Epidermal melanocyte (primary cell): Measurements from ENCODE around the gene AGPAT3.
"Not testable (repeated sequence)": the region's sequence is repeated elsewhere in the genome, so short reads cannot be mapped to it uniquely, and the experiment has no call there.

Experiments used
- DNase-seq: peaks from one replicate; pipeline ENCODE4 v3.0.0; 2011; ENCODE audit warnings: low spot score; ENCODE audit not compliant: insufficient read length

The AGPAT3 gene

GRCh38 chr21:43864962-43865539 is at the start of gene AGPAT3:
Gene AGPAT3, plus strand, starts transcription at chr21:43865223. Its CDS starts 94,459 bp downstream, at chr21:43959682.
- DNase-seq = no peak

DNA sequence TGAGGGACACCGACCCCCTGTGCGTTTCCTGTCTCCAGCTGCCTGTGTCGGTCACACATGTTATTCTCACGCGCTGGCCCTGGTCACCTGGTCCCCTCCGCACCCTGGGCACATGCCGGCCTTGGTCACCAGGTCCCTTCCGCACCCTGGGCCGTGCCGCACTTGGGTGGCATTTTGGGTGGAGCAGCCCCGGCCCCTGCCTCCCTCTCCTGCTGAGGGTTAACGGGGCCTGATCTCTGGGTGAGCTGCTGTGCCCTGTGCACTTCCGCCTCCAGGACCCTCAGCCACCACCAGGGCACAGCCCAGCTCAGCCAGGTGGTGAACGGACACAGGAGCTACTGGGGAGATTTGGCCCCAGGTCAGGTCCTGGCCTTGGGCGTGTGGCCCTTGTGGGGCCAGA is 49.0 kb upstream of the AGPAT3 start:
- no peak for DNase-seq

DNA sequence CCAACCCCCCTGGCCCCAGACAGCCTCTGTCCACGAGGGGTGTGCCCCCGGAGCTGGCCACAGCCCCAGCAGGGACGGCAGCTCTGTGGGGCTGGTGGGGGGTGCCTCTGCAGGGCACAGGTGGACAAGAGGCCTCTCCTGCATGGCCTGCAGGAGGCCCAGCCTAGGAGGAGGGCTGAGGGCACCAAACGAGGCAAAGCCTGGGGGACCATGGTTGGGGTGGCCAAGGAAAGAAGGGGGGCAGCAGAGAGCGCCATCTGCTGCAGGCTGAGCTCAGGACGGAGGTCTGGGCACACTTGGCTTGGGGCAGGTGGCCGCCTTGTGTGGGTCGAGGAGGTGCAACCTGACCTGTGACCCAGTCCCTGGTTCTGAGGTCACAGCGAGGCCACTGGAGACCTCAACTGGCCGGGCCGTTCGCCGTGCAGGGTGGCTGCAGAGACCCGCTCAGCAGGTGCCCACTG is 48.4 kb upstream of the AGPAT3 start:
- DNase-seq = no peak

GRCh38 chr21:43817157-43818086 is 47.6 kb upstream of the AGPAT3 start:
- no peak for DNase-seq

- no peak for DNase-seq
Observed at GRCh38 chr21:43818685-43819084, 46.3 kb upstream of the AGPAT3 start.

- DNase-seq = no peak
Observed at GRCh38 chr21:43819511-43820405, 45.3 kb upstream of the AGPAT3 start.

- DNase-seq = no peak
Observed at GRCh38 chr21:43820466-43820865, 44.6 kb upstream of the AGPAT3 start.

DNA sequence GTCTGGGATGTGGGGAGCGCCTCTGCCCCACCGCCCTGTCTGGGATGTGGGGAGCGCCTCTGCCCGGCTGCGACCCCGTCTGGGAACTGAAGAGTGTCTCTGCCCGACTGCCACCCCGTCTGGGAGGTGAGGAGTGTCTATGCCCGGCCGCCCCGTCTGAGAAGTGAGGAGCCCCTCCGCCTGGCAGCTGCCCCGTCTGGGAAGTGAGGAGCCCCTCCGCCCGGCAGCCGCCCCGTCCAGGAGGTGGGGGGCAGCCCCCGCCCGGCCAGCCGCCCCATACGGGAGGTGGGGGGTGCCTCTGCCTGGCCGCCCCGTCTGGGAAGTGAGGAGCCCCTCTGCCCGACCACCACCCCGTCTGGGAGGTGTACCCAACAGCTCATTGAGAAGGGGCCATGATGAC is 42.9 kb upstream of the AGPAT3 start:
- not testable (repeated sequence) for DNase-seq

GRCh38 chr21:43822741-43823140 is 42.3 kb upstream of the AGPAT3 start:
- DNase-seq = not testable (repeated sequence)

DNA sequence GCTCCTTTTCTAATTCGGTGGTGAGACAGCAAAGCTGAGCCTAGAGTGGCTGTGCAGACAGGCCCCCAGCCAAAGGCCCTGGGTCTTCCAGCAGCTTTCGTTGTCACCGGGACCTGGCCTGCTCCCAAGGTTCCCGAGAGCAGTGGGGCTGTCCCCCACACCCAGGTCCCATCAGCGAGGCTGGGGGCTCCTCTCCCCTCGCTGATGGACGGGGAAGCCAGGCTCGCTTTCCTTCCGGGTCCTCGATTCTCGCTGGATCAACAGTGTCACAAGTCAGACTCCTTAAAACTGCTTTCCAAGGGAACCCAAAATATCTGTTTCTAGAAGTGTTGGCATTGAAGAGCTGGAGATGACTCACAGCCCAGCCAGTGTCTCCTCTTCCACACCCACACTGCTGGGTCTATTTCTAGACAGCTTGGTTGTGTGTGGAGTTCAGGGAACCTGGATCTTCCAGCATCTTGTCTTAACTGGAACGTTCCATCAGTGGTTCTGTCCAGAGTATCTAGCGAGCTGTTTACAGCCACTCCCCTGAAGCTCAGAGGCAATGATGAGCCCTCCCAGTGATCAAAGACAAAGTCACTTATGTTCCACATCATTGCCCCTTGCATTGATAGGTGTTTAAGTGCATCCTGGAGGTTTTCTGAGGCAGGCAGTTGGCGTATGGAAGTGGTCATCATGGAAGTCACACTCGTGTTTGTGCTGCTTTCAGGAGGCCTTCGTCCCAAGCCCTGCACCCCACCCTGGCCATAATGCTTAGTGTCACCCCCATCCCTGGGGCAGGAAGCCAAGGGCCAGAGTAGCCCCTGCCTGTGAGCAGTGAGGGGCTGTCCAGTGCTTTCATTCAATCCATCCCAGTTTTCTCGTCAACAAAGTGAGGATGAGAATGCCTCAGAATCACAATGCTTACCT is 40.4 kb upstream of the AGPAT3 start:
- DNase-seq = no peak

DNA sequence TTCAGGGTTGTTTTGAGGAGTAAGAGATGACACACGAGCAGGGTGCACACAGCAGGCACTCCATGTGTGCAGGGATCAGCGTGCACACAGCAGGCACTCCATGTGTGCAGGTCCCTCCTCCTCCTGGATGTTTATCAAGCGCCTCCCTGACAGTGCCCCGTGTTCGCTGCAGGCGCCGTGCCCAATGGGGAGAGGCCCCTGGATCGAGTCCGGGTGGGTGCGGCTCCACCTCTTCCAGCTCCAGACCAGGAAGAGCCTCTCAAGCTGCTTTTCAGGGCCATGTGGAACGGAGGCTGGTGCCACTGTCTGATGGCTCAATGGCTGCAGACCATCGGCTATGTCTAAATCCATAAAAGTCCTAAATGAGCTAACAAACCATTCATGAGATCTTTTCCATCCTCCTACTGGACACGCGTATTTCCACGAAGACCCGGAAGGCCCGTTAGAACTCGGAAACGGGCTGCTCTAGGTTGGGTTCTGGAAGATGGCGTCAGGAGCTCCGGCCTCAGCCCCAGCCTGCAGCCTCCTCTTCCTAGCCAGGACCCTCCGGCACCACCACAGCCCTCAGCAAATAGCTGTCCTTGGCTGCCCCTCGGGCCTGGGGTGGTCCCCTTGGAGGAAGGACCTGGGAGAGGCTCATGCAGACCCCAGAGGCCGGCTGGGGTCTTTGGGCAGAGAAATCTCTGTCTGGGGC is 39.6 kb upstream of the AGPAT3 start:
- DNase-seq = no peak

GRCh38 chr21:43825936-43826622 is 38.9 kb upstream of the AGPAT3 start:
- DNase-seq = no peak

DNA sequence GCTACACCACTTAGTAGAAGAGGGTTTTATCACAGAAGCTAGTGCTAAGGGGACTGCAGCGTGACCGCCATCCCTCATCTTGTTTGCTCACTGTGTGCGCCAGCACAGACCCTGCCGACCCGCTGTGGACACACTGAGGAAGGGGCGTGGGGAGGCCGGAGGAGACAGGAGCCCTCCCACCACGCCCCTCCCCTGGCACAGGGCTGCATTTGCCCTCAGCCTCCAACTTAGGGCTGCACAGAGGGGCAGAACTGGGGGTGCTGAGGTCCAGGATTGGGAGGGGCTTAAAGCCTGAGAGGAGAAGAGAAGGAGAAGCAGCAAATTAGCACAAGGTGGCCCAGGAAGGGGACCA is 38.4 kb upstream of the AGPAT3 start:
- DNase-seq = no peak

- no peak for DNase-seq
Observed at GRCh38 chr21:43827015-43827611, 37.9 kb upstream of the AGPAT3 start.

DNA sequence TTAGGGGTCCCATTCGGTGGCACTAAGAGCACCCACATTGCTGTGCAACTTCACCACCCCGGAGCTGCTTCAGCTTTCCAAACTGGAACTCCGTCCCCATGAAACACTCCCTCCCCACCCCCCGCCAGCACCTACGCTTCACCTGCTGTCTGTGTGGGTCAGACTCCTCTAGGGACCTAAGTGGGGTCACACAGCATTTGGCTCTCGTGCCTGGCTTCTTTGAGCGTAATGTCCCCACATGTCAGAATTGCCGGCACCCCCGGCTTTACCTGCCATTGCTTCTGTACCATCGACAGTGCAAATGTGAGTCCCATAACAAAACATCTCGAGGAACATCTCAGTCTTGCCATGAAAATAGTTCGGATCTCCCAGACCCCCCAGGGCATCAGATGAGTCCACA is 35.9 kb upstream of the AGPAT3 start:
- DNase-seq = no peak

GRCh38 chr21:43829575-43830119 is 35.4 kb upstream of the AGPAT3 start:
- no peak for DNase-seq

DNA sequence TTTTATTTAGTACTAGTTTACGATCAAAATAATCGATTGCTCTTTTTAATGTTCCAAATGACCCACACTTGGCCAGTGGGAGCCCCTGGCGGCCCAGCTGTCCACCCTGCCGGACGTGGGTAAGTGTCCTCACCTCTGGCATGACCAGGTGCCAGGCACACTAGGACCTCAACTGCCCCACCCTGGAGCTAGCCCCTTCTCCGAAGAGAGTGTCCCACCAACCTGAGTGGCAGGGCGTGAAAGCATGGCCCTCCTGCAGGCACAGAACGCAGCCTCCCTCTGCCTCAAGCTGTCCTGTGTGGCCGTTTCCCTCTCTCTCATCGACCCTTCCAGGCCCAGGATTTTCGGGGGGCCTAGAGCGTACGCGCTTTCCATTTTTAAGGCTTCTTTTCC is 32.9 kb upstream of the AGPAT3 start:
- DNase-seq = no peak

GRCh38 chr21:43832648-43833047 is 32.4 kb upstream of the AGPAT3 start:
- no peak for DNase-seq
